Keratinocyte (primary cell): Measurements from ENCODE around the gene EIF4G1. TPM values are rescaled to one million over a fixed set of nuclear protein-coding genes. Genes with fewer than 3 reads are reported as not detected.

Source experiments
- DNase-seq: peaks from one replicate; pipeline ENCODE4 v3.0.0-alpha.2; 2011; ENCODE audit warnings: low read depth, missing footprints, low spot score
- FAIRE-seq: peaks from 2 replicates; lab custom pipeline; 2011; peaks lifted over from hg19 to GRCh38; lab: Jason Lieb, UNC
- H2AFZ ChIP-seq: 2 replicates; pipeline ENCODE4 v1.6.0; 2012; ENCODE audit warnings: low read length, control low read depth, inconsistent platforms; ENCODE audit not compliant: control insufficient read depth
- H3K27ac ChIP-seq: 2 replicates; pipeline ENCODE4 v1.5.1; 2011; ENCODE audit warnings: low read length; ENCODE audit not compliant: control insufficient read depth, insufficient read depth
- H3K27me3 ChIP-seq: 3 replicates; pipeline ENCODE4 v1.6.0; 2011; ENCODE audit warnings: low read length; ENCODE audit not compliant: control insufficient read depth, insufficient read depth; ENCODE audit errors: extremely low read depth
- H3K36me3 ChIP-seq, 2 experiments: 2 replicates in 1 of 2; 3 replicates in 1 of 2; pipeline ENCODE4 v1.5.1; 2011; ENCODE audit warnings: low read length in 2 of 2, mild to moderate bottlenecking in 1 of 2; ENCODE audit not compliant: control insufficient read depth in 2 of 2, insufficient read depth in 2 of 2; ENCODE audit errors: extremely low read depth in 1 of 2
- H3K4me1 ChIP-seq: 3 replicates; pipeline ENCODE4 v1.5.1; 2011; ENCODE audit warnings: low read length; ENCODE audit not compliant: control insufficient read depth, insufficient read depth; ENCODE audit errors: extremely low read depth
- H3K4me2 ChIP-seq: 3 replicates; pipeline ENCODE4 v1.6.0; 2011; ENCODE audit warnings: low read depth, low read length; ENCODE audit not compliant: control insufficient read depth, insufficient read depth; ENCODE audit errors: extremely low read depth
- H3K4me3 ChIP-seq, 3 experiments: fragments of 200-600 bp in 1 of 3; sonication (generic) in 1 of 3; 2 replicates in 2 of 3; 3 replicates in 1 of 3; pipeline ENCODE4 v1.5.1; 2011 to 2016; ENCODE audit warnings: low read length in 3 of 3, mild to moderate bottlenecking in 3 of 3, control low read depth in 2 of 3, inconsistent platforms in 1 of 3, low read depth in 1 of 3, mixed read lengths in 1 of 3, mixed run types in 1 of 3, moderate library complexity in 1 of 3; ENCODE audit not compliant: control insufficient read depth in 2 of 3, insufficient read depth in 2 of 3; ENCODE audit errors: extremely low read depth in 1 of 3
- H3K79me2 ChIP-seq: 2 replicates; pipeline ENCODE4 v1.6.0; 2012; ENCODE audit warnings: low read length; ENCODE audit not compliant: control insufficient read depth, insufficient read depth
- H3K9ac ChIP-seq: 3 replicates; pipeline ENCODE4 v1.6.0; 2011; ENCODE audit warnings: low read length; ENCODE audit not compliant: control insufficient read depth, insufficient read depth; ENCODE audit errors: extremely low read depth
- H3K9me1 ChIP-seq: 3 replicates; pipeline ENCODE4 v1.6.0; 2011; ENCODE audit warnings: low read length; ENCODE audit not compliant: control insufficient read depth, insufficient read depth; ENCODE audit errors: extremely low read depth
- H3K9me3 ChIP-seq: 2 replicates; pipeline ENCODE4 v1.5.1; 2012; ENCODE audit warnings: low read depth, low read length; ENCODE audit not compliant: control insufficient read depth
- H4K20me1 ChIP-seq: 3 replicates; pipeline ENCODE4 v1.6.0; 2011; ENCODE audit warnings: low read length; ENCODE audit not compliant: control insufficient read depth, insufficient read depth; ENCODE audit errors: extremely low read depth
- EZH2 ChIP-seq: IDR thresholded peaks from one replicate; pipeline ENCODE4 v1.6.1; 2012; ENCODE audit warnings: inconsistent platforms, mild to moderate bottlenecking, low read length, moderate library complexity
- dilution Hi-C: fragments of 300-500 bp; cut with MboI; formaldehyde crosslinking; loops from one replicate; pipeline ENCODE4 v1.7.0; 2020; ENCODE audit warnings: low sequenced_read_pairs; ENCODE audit not compliant: extremely low pct_ligation_motif_present
- polyA plus RNA-seq, 5 experiments: library from polyadenylated mRNA; depleted of rRNA in 3 of 5; stranded (reverse) in 3 of 5; stranded (forward) in 1 of 5; unstranded in 1 of 5; fragments of >200 nt; gene quantifications; 1 replicate in 1 of 5; 2 replicates in 3 of 5; 3 replicates in 1 of 5; pipeline versions ENCODE4 v1.2.1 to v1.2.3, GENCODE V29; 2011 to 2012; ENCODE audit warnings: missing spikeins in 2 of 5, low read depth in 1 of 5, low replicate concordance in 1 of 5
- TF ChIP-seq, protein P1 (sequence below), 3 experiments: IDR thresholded peaks in 1 of 3; conservative IDR thresholded peaks in 1 of 3; optimal IDR thresholded peaks in 1 of 3; 2 replicates in 2 of 3; 3 replicates in 1 of 3; pipeline versions ENCODE3 to v1.5.1; 2011; ENCODE audit warnings: low read length in 3 of 3, mild to moderate bottlenecking in 3 of 3, moderate library complexity in 2 of 3, control low read depth in 1 of 3, inconsistent platforms in 1 of 3; ENCODE audit not compliant: insufficient read depth in 2 of 3; ENCODE audit errors: extremely low read depth in 1 of 3

The EIF4G1 gene
- polyA plus RNA-seq, 1 donor (not counting 4 experiments of a cell fraction or from before 2014, with no cell fraction given) = 225 TPM

DNA sequence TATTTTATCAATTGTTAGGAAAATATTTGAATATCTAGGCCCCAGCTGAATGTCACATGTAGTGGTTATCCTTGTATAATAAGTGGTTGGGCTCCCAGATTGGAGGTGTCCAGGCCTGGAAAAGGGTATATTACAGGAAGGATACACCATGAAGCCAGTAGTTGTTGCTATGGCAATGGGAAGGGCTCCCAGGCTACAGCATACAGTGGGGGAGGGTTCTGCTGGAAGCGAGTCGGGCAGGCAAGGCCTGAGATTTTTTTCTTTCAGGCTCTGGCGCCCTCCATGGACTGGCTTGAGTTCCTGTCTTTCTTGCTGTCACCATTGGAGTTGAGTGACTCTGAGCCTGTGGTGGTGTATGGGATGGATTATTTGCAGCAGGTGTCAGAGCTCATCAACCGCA is 29.7 kb upstream of the EIF4G1 start:
- Histone ChIP-seq H3K9me1 (no peaks in the 10 kb centered on the region), H3K27me3 (no peaks in the 10 kb centered on the region), H3K27ac (no peak overlapping the region), H2AFZ (no peak overlapping the region), H4K20me1 (no peaks in the 10 kb centered on the region), H3K4me3 (no peak overlapping the region), H3K9me3 (no peaks in the 10 kb centered on the region), H3K4me1 (no peaks in the 10 kb centered on the region), H3K36me3 (no peaks in the 10 kb centered on the region), H3K79me2 (no peaks in the 10 kb centered on the region), H3K9ac (no peak overlapping the region), H3K4me2 (no peak overlapping the region)
- DNase-seq = no peak
- no peak for FAIRE-seq
- TF ChIP-seq EZH2 = no peak
- TF ChIP-seq, protein P1, sequence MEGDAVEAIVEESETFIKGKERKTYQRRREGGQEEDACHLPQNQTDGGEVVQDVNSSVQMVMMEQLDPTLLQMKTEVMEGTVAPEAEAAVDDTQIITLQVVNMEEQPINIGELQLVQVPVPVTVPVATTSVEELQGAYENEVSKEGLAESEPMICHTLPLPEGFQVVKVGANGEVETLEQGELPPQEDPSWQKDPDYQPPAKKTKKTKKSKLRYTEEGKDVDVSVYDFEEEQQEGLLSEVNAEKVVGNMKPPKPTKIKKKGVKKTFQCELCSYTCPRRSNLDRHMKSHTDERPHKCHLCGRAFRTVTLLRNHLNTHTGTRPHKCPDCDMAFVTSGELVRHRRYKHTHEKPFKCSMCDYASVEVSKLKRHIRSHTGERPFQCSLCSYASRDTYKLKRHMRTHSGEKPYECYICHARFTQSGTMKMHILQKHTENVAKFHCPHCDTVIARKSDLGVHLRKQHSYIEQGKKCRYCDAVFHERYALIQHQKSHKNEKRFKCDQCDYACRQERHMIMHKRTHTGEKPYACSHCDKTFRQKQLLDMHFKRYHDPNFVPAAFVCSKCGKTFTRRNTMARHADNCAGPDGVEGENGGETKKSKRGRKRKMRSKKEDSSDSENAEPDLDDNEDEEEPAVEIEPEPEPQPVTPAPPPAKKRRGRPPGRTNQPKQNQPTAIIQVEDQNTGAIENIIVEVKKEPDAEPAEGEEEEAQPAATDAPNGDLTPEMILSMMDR (optimal IDR thresholded peaks at IDR 0.05 in 1 of 3, IDR thresholded peaks at IDR 0.05 in 1 of 3, conservative IDR thresholded peaks at IDR 0.05 in 1 of 3; ENCODE audit: extremely low read depth in 1 of 3, insufficient read depth in 2 of 3, low read length in 3 of 3) = peak; percentile 43 to 58 (median 51)
- dilution Hi-C loops = no loop called here

DNA sequence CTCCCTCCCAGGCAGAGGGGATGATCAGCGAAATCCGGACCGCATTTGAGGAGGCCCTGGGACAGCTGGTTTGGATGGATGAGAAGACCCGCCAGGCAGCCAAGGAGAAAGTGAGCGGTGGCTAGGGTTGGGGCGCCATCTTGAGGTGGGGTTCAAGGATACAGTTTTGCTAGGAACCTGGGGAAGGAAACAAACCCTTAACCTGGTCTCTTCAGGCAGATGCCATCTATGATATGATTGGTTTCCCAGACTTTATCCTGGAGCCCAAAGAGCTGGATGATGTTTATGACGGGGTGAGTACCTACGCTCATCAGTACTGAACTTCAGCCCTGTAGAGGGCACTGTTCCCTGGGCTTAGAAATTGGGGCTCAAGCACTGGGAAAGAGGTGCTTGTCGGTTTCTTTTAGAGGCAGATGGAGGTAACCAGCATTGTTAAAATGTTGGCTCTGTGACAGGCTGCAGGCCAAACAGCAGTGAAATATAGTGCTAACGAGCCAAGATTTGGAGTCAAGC is 24.9 kb upstream of the EIF4G1 start:
- no peaks in the 10 kb centered on the region for H3K9me3 ChIP-seq
- H3K27me3 ChIP-seq = no peaks in the 10 kb centered on the region
- no peaks in the 10 kb centered on the region for H3K9me1 ChIP-seq
- H2AFZ ChIP-seq = no peak overlapping the region
- H3K36me3 ChIP-seq = no peaks in the 10 kb centered on the region
- DNase-seq (peak; percentile 32), FAIRE-seq (peak; percentile 70)
- H3K4me2 ChIP-seq = no peak overlapping the region
- H3K9ac ChIP-seq = no peak overlapping the region
- dilution Hi-C loops = no loop called here
- no peaks in the 10 kb centered on the region for H4K20me1 ChIP-seq
- no peaks in the 10 kb centered on the region for H3K4me1 ChIP-seq
- no peak overlapping the region for H3K27ac ChIP-seq
- no peaks in the 10 kb centered on the region for H3K79me2 ChIP-seq
- TF ChIP-seq, protein P1 (optimal IDR thresholded peaks at IDR 0.05 in 1 of 3, IDR thresholded peaks at IDR 0.05 in 1 of 3, conservative IDR thresholded peaks at IDR 0.05 in 1 of 3; ENCODE audit: extremely low read depth in 1 of 3, insufficient read depth in 2 of 3, low read length in 3 of 3) = peak; percentile 72 to 85 (median 77)
- TF ChIP-seq EZH2 = no peak
- H3K4me3 ChIP-seq = no peak overlapping the region
